ENCODE results near the gene STARD10.

GRCh38 chr11:72742513-72743320, 51.1 kb downstream of the STARD10 start:
- TF ChIP-seq POLR2AphosphoS5 (IDR thresholded peaks at IDR 0.05; ENCODE audit: low read depth, low read length) (no peak), POLR2A (IDR thresholded peaks at IDR 0.05; ENCODE audit: control extremely low read depth in 1 of 2, low read depth in 2 of 2, low read length in 2 of 2) (no peak), CTCF (IDR thresholded peaks at IDR 0.05; ENCODE audit: control extremely low read depth in 1 of 3, insufficient read depth in 1 of 3, low read depth in 1 of 3, low read length in 3 of 3) (no peak), USF2 (IDR thresholded peaks at IDR 0.05; ENCODE audit: low read length) (no peak), ATF2 (IDR thresholded peaks at IDR 0.05; ENCODE audit: low read length) (no peak), CEBPB (IDR thresholded peaks at IDR 0.05; ENCODE audit: low read depth, low read length) (no peak), YY1 (IDR thresholded peaks at IDR 0.05; ENCODE audit: low read depth, low read length) (no peak), SIN3A (conservative IDR thresholded peaks at IDR 0.05 in 1 of 2, IDR thresholded peaks at IDR 0.05 in 1 of 2; ENCODE audit: low read depth in 1 of 2, low read length in 2 of 2) (no peak), RNF2 (IDR thresholded peaks at IDR 0.05; ENCODE audit: borderline replicate concordance, low read depth, low read length, missing control alignments, poor library complexity, severe bottlenecking) (no peak)

Measured in H1 (cell line).